ENCODE data around the gene C15orf39.

C15orf39 gene

GRCh38 chr15:75182187-75183131 is 19.2 kb upstream of the C15orf39 start:
- H3K36me3 Mint-ChIP-seq (ENCODE audit: low read depth) = no peaks in the 10 kb centered on the region
- no peaks in the 10 kb centered on the region for H3K9me3 Mint-ChIP-seq
- H3K27ac Mint-ChIP-seq = no peak overlapping the region
- H3K4me3 Mint-ChIP-seq = no peak overlapping the region
- H3K27me3 Mint-ChIP-seq = peaks cover 43% of the 10 kb centered on the region
- peaks cover 14% of the 10 kb centered on the region for H3K4me1 Mint-ChIP-seq (ENCODE audit: low read depth)

DNA sequence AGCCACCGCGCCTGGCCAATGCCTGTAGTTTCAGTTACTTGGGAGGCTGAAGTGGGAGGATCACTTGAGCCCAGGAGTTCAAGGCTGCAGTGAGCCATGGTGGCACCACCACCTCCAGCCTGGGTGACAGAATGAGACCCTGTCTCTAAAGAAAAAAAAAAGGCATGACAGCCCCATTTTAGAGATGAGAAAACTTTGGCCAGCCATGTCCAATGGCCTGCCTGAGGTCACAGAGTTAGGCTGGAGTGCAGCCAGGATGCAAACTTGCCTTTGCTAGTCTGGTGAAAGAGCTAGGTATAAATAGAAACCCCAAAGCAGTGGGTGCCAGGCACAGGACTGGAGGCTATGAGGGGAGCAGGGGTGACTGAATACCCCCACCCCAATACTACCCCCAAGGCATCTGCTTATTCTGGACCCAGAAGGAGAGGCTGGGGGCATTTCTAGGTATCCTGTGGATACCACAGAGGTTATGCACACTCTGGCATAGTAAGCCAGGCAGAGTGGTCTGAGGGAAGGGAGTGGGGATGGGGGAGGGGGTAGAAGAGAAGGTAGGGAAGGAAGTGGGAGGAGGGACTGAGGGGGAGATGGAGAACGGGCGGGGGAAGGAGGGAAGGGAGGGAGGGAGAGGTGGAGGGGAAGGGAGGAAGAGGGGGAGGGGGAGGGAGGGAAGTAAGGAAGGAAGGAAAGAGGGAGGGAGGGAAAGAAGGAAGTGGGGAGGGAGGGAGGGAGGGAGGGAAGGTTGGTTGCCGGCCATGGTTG is 16.2 kb upstream of the C15orf39 start:
- no peaks in the 10 kb centered on the region for H3K36me3 Mint-ChIP-seq (ENCODE audit: low read depth)
- no peaks in the 10 kb centered on the region for H3K9me3 Mint-ChIP-seq
- H3K4me3 Mint-ChIP-seq = no peak overlapping the region
- peaks cover 21% of the 10 kb centered on the region for H3K27me3 Mint-ChIP-seq
- peaks cover 4% of the 10 kb centered on the region for H3K4me1 Mint-ChIP-seq (ENCODE audit: low read depth)
- no peak overlapping the region for H3K27ac Mint-ChIP-seq

- Mint-ChIP-seq H3K4me1 (ENCODE audit: low read depth) (peaks cover 4% of the 10 kb centered on the region), H3K27ac (no peak overlapping the region), H3K36me3 (ENCODE audit: low read depth) (no peaks in the 10 kb centered on the region), H3K9me3 (no peaks in the 10 kb centered on the region), H3K4me3 (no peak overlapping the region), H3K27me3 (peaks cover 18% of the 10 kb centered on the region)
These were observed 15.6 kb upstream of the C15orf39 start for GRCh38 chr15:75186044-75186443.

- Mint-ChIP-seq H3K27me3 (peaks cover 10% of the 10 kb centered on the region), H3K27ac (no peak overlapping the region), H3K4me3 (no peak overlapping the region), H3K9me3 (no peaks in the 10 kb centered on the region), H3K36me3 (ENCODE audit: low read depth) (no peaks in the 10 kb centered on the region), H3K4me1 (ENCODE audit: low read depth) (no peaks in the 10 kb centered on the region)
These were observed 13.2 kb upstream of the C15orf39 start for GRCh38 chr15:75188499-75188898.

GRCh38 chr15:75191235-75191634 is 10.4 kb upstream of the C15orf39 start:
- H3K36me3 Mint-ChIP-seq (ENCODE audit: low read depth) = no peaks in the 10 kb centered on the region
- H3K9me3 Mint-ChIP-seq = no peaks in the 10 kb centered on the region
- no peak overlapping the region for H3K27ac Mint-ChIP-seq
- no peak overlapping the region for H3K4me3 Mint-ChIP-seq
- H3K4me1 Mint-ChIP-seq (ENCODE audit: low read depth) = no peaks in the 10 kb centered on the region
- H3K27me3 Mint-ChIP-seq = peaks cover 12% of the 10 kb centered on the region

- no peaks in the 10 kb centered on the region for H3K9me3 Mint-ChIP-seq
- no peaks in the 10 kb centered on the region for H3K4me1 Mint-ChIP-seq (ENCODE audit: low read depth)
- H3K27ac Mint-ChIP-seq = no peak overlapping the region
- peaks cover 12% of the 10 kb centered on the region for H3K27me3 Mint-ChIP-seq
- no peaks in the 10 kb centered on the region for H3K36me3 Mint-ChIP-seq (ENCODE audit: low read depth)
- no peak overlapping the region for H3K4me3 Mint-ChIP-seq
These were observed 9.4 kb upstream of the C15orf39 start for GRCh38 chr15:75192307-75192706.

GRCh38 chr15:75193272-75193671 is 8.4 kb upstream of the C15orf39 start:
- H3K9me3 Mint-ChIP-seq = no peaks in the 10 kb centered on the region
- H3K27me3 Mint-ChIP-seq = peaks cover 12% of the 10 kb centered on the region
- peaks cover 1% of the 10 kb centered on the region for H3K4me1 Mint-ChIP-seq (ENCODE audit: low read depth)
- no peaks in the 10 kb centered on the region for H3K36me3 Mint-ChIP-seq (ENCODE audit: low read depth)
- H3K4me3 Mint-ChIP-seq = no peak overlapping the region
- no peak overlapping the region for H3K27ac Mint-ChIP-seq

GRCh38 chr15:75193976-75194375 is 7.7 kb upstream of the C15orf39 start:
- Mint-ChIP-seq H3K36me3 (ENCODE audit: low read depth) (no peaks in the 10 kb centered on the region), H3K9me3 (no peaks in the 10 kb centered on the region), H3K4me1 (ENCODE audit: low read depth) (peaks cover 6% of the 10 kb centered on the region), H3K27me3 (peaks cover 12% of the 10 kb centered on the region), H3K27ac (no peak overlapping the region), H3K4me3 (no peak overlapping the region)

- Mint-ChIP-seq H3K36me3 (ENCODE audit: low read depth) (no peaks in the 10 kb centered on the region), H3K4me3 (no peak overlapping the region), H3K9me3 (no peaks in the 10 kb centered on the region), H3K27ac (no peak overlapping the region), H3K4me1 (ENCODE audit: low read depth) (peaks cover 11% of the 10 kb centered on the region), H3K27me3 (peaks cover 12% of the 10 kb centered on the region)
These were observed 7.3 kb upstream of the C15orf39 start for GRCh38 chr15:75194397-75194796.

DNA sequence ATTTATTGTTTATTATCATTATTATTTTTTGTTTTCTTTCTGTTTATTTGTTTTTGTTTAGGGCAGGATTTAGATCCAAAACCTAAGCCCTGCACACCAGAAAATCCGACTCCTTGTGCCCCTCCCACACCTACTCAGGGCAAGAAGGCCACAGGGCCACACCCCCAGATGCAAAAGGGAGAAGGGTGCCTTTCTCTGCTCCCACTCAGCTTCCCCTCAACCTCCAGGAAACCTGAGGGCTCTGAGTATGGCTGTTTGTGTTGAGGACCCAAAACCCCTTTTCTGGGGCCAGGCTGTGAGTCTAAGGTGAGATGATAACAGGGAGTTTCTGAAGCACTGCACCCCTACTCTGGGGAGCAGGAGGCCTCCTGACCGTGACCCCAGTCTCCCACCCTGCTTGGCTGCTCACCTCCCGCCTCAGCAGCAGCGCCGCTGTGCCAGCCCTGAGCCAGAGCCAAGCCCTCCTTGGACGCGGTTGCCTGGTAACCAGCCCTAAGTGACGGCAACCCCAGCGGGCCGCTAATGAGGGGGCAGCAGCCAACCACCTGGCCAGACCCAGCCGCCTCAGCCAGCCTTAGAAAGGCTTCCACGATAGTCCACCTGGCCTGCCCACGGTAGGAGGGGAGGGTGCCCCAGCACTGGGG is 6.4 kb upstream of the C15orf39 start:
- Mint-ChIP-seq H3K36me3 (ENCODE audit: low read depth) (no peaks in the 10 kb centered on the region), H3K27ac (no peak overlapping the region), H3K9me3 (no peaks in the 10 kb centered on the region), H3K4me1 (ENCODE audit: low read depth) (peaks cover 17% of the 10 kb centered on the region), H3K27me3 (peaks cover 12% of the 10 kb centered on the region), H3K4me3 (no peak overlapping the region)

DNA sequence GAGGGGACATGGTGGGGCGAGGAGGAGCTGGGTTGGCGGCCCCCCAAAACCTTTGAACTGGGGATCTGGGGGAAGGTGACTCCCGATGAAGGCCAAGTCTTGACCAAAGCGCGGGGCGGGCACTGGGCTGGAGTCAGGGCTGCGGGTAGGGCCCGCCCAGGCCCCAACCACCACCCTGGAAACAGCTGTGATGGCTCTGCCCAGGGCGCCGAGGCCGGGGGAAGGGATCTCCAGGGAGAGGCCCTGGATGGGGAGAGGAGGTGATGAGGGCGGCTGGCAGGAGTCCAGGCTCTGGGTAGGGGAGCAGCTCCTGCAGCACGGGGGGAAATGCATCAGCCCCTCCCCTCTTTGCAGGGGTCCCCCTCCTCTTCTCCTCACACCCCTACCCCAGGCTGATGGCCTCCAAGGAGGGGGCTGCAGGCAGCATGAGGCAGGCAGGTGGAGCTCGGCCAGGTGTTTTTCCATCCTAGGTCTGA is 5.9 kb upstream of the C15orf39 start:
- peaks cover 22% of the 10 kb centered on the region for H3K4me1 Mint-ChIP-seq (ENCODE audit: low read depth)
- peaks cover 10% of the 10 kb centered on the region for H3K27me3 Mint-ChIP-seq
- no peaks in the 10 kb centered on the region for H3K9me3 Mint-ChIP-seq
- H3K36me3 Mint-ChIP-seq (ENCODE audit: low read depth) = no peaks in the 10 kb centered on the region
- no peak overlapping the region for H3K4me3 Mint-ChIP-seq
- H3K27ac Mint-ChIP-seq = no peak overlapping the region

DNA sequence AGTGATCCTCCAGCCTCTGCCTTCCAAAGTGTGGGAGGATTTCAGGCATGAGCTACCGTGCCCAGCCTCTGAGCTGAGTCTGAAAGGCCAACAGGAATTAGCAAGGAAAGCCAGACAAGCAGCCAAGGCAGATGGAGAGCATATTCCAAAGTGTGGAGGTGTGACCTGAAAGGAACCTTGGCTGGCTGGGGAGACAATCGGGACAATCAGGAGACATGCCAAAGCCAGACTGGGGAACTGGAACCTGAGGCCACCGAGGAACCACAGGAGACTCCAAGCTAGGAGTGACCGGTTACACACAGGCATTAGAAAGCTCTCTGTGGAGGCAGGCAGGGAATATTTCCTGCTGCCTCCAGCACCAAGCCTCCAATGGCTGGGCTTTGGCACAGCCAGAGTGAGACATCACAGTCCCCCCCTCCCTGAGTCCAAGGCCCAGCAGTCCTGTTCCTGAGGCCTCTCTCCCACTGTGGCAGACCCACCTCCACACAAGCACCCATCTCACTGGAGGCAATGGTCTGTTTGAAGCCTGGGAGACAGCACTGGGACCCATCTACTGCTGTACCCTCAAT is 4.5 kb upstream of the C15orf39 start:
- H3K36me3 Mint-ChIP-seq (ENCODE audit: low read depth) = no peaks in the 10 kb centered on the region
- no peak overlapping the region for H3K27ac Mint-ChIP-seq
- H3K27me3 Mint-ChIP-seq = peaks cover 9% of the 10 kb centered on the region
- no peaks in the 10 kb centered on the region for H3K9me3 Mint-ChIP-seq
- H3K4me1 Mint-ChIP-seq (ENCODE audit: low read depth) = peaks cover 30% of the 10 kb centered on the region
- H3K4me3 Mint-ChIP-seq = no peak overlapping the region

- Mint-ChIP-seq H3K27ac (no peak overlapping the region), H3K27me3 (peaks cover 6% of the 10 kb centered on the region), H3K9me3 (no peaks in the 10 kb centered on the region), H3K4me1 (ENCODE audit: low read depth) (peaks cover 36% of the 10 kb centered on the region), H3K4me3 (peak overlapping the region; percentile 3), H3K36me3 (ENCODE audit: low read depth) (no peaks in the 10 kb centered on the region)
These were observed 2.9 kb upstream of the C15orf39 start for GRCh38 chr15:75198560-75199356.

GRCh38 chr15:75199357-75199940 is 2.2 kb upstream of the C15orf39 start:
- H3K4me3 Mint-ChIP-seq = peak overlapping the region; percentile 3
- peaks cover 43% of the 10 kb centered on the region for H3K4me1 Mint-ChIP-seq (ENCODE audit: low read depth)
- H3K36me3 Mint-ChIP-seq (ENCODE audit: low read depth) = no peaks in the 10 kb centered on the region
- H3K9me3 Mint-ChIP-seq = no peaks in the 10 kb centered on the region
- peaks cover 3% of the 10 kb centered on the region for H3K27me3 Mint-ChIP-seq
- no peak overlapping the region for H3K27ac Mint-ChIP-seq

Data from stimulated activated naive CD8-positive, alpha-beta T cell treated with anti-CD3 and anti-CD28 coated beads, Interleukin-15, Interleukin-2, amounts not matched to agents 100 ng/mL and 50 ng/mL, for 24 hours (primary cell).